Panc1 (cell line): ENCODE results near the gene WDR5. TPM values are rescaled to one million over a fixed set of nuclear protein-coding genes. Genes with fewer than 3 reads are reported as not detected.

Experiments used
- ATAC-seq: fragments of 200-7000 bp; cut with Tn5 transposase; 2 replicates; pipeline ENCODE4 v1.9.1; 2020; ENCODE audit warnings: mild to moderate bottlenecking, moderate library complexity
- BruUV-seq: library from RNA; stranded (reverse); fragments of 400-500 nt; replicated peaks from 2 replicates; lab custom pipeline; 2021; lab: Mats Ljungman, UMichigan
- CTCF ChIA-PET: fragments of 300-600 bp; sonication (Branson Sonifier 250); formaldehyde crosslinking; loops from one replicate; lab custom pipeline; 2022; ENCODE audit warnings: antibody characterized with exemption; lab: Charles Lee
- POLR2A ChIA-PET: fragments of 300-600 bp; sonication (Branson Sonifier 250); formaldehyde crosslinking; loops from one replicate; lab custom pipeline; 2022; ENCODE audit warnings: antibody characterized with exemption; lab: Charles Lee
- DNase-seq: peaks from one replicate; pipeline ENCODE4 v3.0.0-alpha.2; 2010; ENCODE audit warnings: low read depth, low spot score
- H3K27ac ChIP-seq: 2 replicates; pipeline ENCODE4 v1.5.1; 2011; ENCODE audit warnings: mild to moderate bottlenecking, low read length, inconsistent platforms
- H3K27me3 ChIP-seq: fragments of 200-500 bp; sonication (Bioruptor generic); 2 replicates; pipeline ENCODE4 v1.6.0; 2014; ENCODE audit warnings: low read length, inconsistent platforms; ENCODE audit not compliant: control insufficient read depth, insufficient read depth
- H3K36me3 ChIP-seq: fragments of 200-500 bp; sonication (Bioruptor generic); 2 replicates; pipeline ENCODE4 v1.5.1; 2014; ENCODE audit warnings: inconsistent platforms, mild to moderate bottlenecking, low read length, moderate library complexity; ENCODE audit not compliant: control insufficient read depth, insufficient read depth
- H3K4me1 ChIP-seq: 2 replicates; pipeline ENCODE4 v1.5.1; 2011; ENCODE audit warnings: inconsistent platforms, mild to moderate bottlenecking, low read length, moderate library complexity; ENCODE audit not compliant: control insufficient read depth, insufficient read depth
- H3K4me3 ChIP-seq, 2 experiments: 2 replicates each; pipeline ENCODE4 v1.5.1; 2011 to 2012; ENCODE audit warnings: low read depth in 2 of 2, low read length in 2 of 2, mild to moderate bottlenecking in 2 of 2, inconsistent platforms in 1 of 2, moderate library complexity in 1 of 2
- H3K9me3 ChIP-seq: fragments of 200-500 bp; sonication (Bioruptor generic); 2 replicates; pipeline ENCODE4 v1.5.1; 2014; ENCODE audit warnings: low read depth, mild to moderate bottlenecking, inconsistent platforms, low read length, moderate library complexity; ENCODE audit not compliant: control insufficient read depth, insufficient read depth
- POLR2AphosphoS5 ChIP-seq: IDR thresholded peaks from 2 replicates; pipeline ENCODE4 v1.6.1; 2012; ENCODE audit warnings: mild to moderate bottlenecking, low read depth, low read length, moderate library complexity
- REST ChIP-seq, 2 experiments: IDR thresholded peaks; 2 replicates each; pipeline ENCODE4 v1.6.1; 2011 to 2012; ENCODE audit warnings: low read depth in 2 of 2, control low read depth in 1 of 2, low read length in 1 of 2, mild to moderate bottlenecking in 1 of 2, moderate library complexity in 1 of 2; ENCODE audit not compliant: insufficient read depth in 1 of 2
- SIN3A ChIP-seq: IDR thresholded peaks from 2 replicates; pipeline ENCODE4 v1.6.1; 2012; ENCODE audit warnings: low read depth, mild to moderate bottlenecking, low read length, moderate library complexity, borderline replicate concordance; ENCODE audit not compliant: insufficient read depth
- TCF7L2 ChIP-seq: IDR thresholded peaks from 2 replicates; pipeline ENCODE4 v1.6.1; 2011; ENCODE audit warnings: mild to moderate bottlenecking, low read depth, low read length, inconsistent platforms
- in situ Hi-C: cut with HindIII; loops from 2 replicates; pipeline ENCODE4 v1.10.0; 2016; ENCODE audit warnings: low sequenced_read_pairs, low pct_unique_long_range_greater_than_20kb
- intact Hi-C: fragments of 100-400 bp; cut with micrococcal nuclease; formaldehyde crosslinking; loops from one replicate; pipeline ENCODE4 v1.10.0; 2022; ENCODE audit not compliant: unreplicated experiment
- total RNA-seq: library from RNA; stranded (reverse); gene quantifications from one replicate; pipeline ENCODE4 v1.2.1, GENCODE V29; 2021; ENCODE audit not compliant: unreplicated experiment
- TF ChIP-seq, protein P1 (sequence below): fragments of 450-650 bp; IDR thresholded peaks from 2 replicates; pipeline ENCODE4 v1.5.1; 2017; ENCODE audit warnings: mild to moderate bottlenecking

WDR5 gene
- total RNA-seq, 1 experiment from 2014 or later = 36.9 TPM

- in situ Hi-C loops = no loop called here
- Histone ChIP-seq H3K27ac (no peak overlapping the region), H3K36me3 (no peaks in the 10 kb centered on the region), H3K4me3 (no peak overlapping the region), H3K9me3 (no peaks in the 10 kb centered on the region), H3K4me1 (no peaks in the 10 kb centered on the region; the same call in 1 of the 2 replicates), H3K27me3 (no peaks in the 10 kb centered on the region)
- ChIA-PET POLR2A (no interaction called here), CTCF (interaction anchor here (0.6 to 0.7 kb wide), 2 partner anchors 211 to 273 kb away, joined by 3 read pairs; no protein-coding TSS in a partner anchor)
- ATAC-seq (no peak), DNase-seq (no peak)
- intact Hi-C loops = no loop called here
- TF ChIP-seq TCF7L2 = no peak
- TF ChIP-seq, protein P1, sequence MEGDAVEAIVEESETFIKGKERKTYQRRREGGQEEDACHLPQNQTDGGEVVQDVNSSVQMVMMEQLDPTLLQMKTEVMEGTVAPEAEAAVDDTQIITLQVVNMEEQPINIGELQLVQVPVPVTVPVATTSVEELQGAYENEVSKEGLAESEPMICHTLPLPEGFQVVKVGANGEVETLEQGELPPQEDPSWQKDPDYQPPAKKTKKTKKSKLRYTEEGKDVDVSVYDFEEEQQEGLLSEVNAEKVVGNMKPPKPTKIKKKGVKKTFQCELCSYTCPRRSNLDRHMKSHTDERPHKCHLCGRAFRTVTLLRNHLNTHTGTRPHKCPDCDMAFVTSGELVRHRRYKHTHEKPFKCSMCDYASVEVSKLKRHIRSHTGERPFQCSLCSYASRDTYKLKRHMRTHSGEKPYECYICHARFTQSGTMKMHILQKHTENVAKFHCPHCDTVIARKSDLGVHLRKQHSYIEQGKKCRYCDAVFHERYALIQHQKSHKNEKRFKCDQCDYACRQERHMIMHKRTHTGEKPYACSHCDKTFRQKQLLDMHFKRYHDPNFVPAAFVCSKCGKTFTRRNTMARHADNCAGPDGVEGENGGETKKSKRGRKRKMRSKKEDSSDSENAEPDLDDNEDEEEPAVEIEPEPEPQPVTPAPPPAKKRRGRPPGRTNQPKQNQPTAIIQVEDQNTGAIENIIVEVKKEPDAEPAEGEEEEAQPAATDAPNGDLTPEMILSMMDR = peak; percentile 62
- BruUV-seq = no TSS peak
Measured at GRCh38 chr9:134168757-134169550, 33.1 kb downstream of the WDR5 start.

- H3K4me1 ChIP-seq = no peaks in the 10 kb centered on the region; the same call in 1 of the 2 replicates
- DNase-seq = no peak
- no peak overlapping the region for H3K27ac ChIP-seq
- H3K36me3 ChIP-seq = no peaks in the 10 kb centered on the region
- H3K4me3 ChIP-seq = no peak overlapping the region
- in situ Hi-C loops = no loop called here
- CTCF ChIA-PET = no interaction called here
- no peaks in the 10 kb centered on the region for H3K9me3 ChIP-seq
- POLR2A ChIA-PET = no interaction called here
- H3K27me3 ChIP-seq = no peaks in the 10 kb centered on the region
- no TSS peak for BruUV-seq
- intact Hi-C loops = loop anchor here (2.0 to 10.0 kb wide), 2 partner anchors 155 to 273 kb away; partner anchors contain the start of gene RXRA
- no peak for ATAC-seq
- TF ChIP-seq POLR2AphosphoS5 = no peak
- TF ChIP-seq REST (IDR thresholded peaks at IDR 0.05; ENCODE audit: insufficient read depth in 1 of 2, low read depth in 2 of 2, low read length in 1 of 2) = no peak
- no peak for TF ChIP-seq TCF7L2
- TF ChIP-seq, protein P1 = no peak
- no peak for TF ChIP-seq SIN3A
Measured at GRCh38 chr9:134169724-134170401, 34.0 kb downstream of the WDR5 start.
